Retinal pigment epithelial cell (primary cell): Measurements from ENCODE around the gene COP1.

Experiments
- DNase-seq: peaks from one replicate; pipeline ENCODE4 v3.0.0-alpha.2; 2010; ENCODE audit warnings: low read depth
- H3K4me3 ChIP-seq: 2 replicates; pipeline ENCODE4 v1.5.1; 2011; ENCODE audit warnings: mild to moderate bottlenecking, low read length, control low read depth, moderate library complexity
- CTCF ChIP-seq: conservative IDR thresholded peaks from 2 replicates; pipeline ENCODE4 v1.5.1; 2011; ENCODE audit warnings: low read depth, low read length, control low read depth, inconsistent platforms

COP1 gene

GRCh38 chr1:175902281-175902680, 304.8 kb downstream of the COP1 start:
- no peak for DNase-seq
- H3K4me3 ChIP-seq = no peak overlapping the region
- no peak for TF ChIP-seq CTCF

DNA sequence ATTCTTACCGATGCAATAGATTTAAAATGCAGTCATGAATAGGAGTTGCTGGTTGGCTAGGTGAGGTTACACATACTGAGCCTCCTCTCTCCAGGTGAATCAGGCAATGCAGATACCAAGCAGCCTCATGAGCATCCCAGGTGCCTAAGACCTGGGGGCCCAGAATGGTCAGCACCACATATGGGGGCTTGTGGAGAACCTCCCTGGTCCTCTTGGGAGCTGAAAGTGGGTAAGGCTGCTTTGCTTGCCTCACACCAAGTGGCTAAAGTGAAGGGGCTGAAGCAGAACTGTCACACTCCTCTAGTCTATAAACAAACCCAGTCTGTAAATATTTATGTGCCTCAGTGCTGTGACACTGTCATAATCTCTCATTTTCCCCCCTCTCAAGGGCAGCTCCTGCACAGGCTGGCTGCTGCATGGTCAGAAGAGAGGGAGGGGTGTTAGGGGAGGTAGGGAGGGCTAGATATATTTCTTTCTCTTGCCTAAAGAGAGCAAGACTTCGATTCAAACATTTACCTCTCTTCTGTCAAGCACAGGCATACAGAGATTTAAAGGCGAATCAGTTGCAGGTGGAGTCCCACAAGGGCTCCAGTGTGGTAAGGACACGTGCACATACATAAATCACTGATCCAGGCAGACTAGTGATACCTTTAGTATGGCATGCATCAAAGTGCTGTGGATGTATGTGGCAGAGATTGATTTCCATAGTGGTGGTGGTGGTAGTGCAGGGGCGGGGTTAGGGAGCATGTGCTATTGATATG, 305.8 kb downstream of the COP1 start:
- H3K4me3 ChIP-seq = no peak overlapping the region
- no peak for DNase-seq

DNA sequence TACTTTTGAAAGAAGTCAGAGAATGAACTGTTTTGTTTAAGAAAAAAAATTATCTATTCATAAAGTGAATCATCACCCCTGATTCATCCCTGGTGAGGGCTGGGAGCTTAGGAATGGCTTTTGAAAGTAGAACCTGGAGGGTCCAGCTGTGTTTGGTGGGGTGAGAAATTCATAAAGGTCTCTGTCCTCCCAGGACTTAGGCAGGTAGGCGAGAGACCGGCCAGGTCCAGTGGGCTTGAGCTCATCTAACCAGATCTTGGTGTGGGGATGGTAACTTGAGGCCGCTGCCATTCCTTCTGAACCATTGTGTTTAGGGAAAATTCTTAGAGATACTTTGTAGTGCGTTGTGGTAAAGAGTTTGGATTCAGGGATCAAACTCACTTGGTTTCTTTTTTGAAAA, 306.9 kb downstream of the COP1 start:
- DNase-seq = no peak
- no peak for TF ChIP-seq CTCF
- no peak overlapping the region for H3K4me3 ChIP-seq

More for the DNA sequence above, 305.8 kb downstream of the COP1 start:
- no peak for TF ChIP-seq CTCF

GRCh38 chr1:175895966-175896365, 311.1 kb downstream of the COP1 start:
- no peak for TF ChIP-seq CTCF
- no peak for DNase-seq
- no peak overlapping the region for H3K4me3 ChIP-seq
